ENCODE measurements around the gene LTBP2. TPM values are rescaled to one million over a fixed set of nuclear protein-coding genes. Genes with fewer than 3 reads are reported as not detected.

LTBP2 gene
- total and polyA plus RNA-seq, 2 experiments from 2014 or later = 2.0 to 5.4 TPM

DNA sequence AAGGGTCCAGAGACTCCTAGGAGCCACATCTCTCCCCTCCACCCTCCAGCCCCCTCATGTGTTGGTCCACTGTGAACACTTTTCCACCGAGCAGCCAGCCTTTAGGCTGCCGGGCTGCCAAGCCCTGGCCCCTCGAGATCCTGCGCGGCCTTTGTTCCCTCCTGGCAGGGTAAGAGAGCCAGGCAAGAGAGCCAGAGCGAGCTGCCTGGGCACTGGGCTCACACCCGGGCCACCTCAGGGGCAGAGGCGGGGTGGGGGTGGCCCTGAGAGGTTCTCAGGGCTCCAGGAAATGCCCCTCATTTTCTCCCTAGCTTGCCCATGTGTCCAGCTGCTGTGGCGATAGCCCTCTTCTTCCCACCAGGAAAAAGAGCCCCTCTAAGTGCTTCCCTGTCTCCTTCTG is 44.8 kb downstream of the LTBP2 start:
- DNase-seq (ENCODE audit: low read depth in 1 of 2, low spot score in 1 of 2) = no peak
- Histone ChIP-seq H3K4me1 (ENCODE audit: low read depth) (peaks cover 10% of the 10 kb centered on the region), H3K9me3 (ENCODE audit: low read depth) (no peaks in the 10 kb centered on the region), H3K36me3 (no peaks in the 10 kb centered on the region), H3K27ac (no peak overlapping the region), H3K4me3 (no peak overlapping the region), H3K27me3 (no peaks in the 10 kb centered on the region)
- TF ChIP-seq, protein P1, sequence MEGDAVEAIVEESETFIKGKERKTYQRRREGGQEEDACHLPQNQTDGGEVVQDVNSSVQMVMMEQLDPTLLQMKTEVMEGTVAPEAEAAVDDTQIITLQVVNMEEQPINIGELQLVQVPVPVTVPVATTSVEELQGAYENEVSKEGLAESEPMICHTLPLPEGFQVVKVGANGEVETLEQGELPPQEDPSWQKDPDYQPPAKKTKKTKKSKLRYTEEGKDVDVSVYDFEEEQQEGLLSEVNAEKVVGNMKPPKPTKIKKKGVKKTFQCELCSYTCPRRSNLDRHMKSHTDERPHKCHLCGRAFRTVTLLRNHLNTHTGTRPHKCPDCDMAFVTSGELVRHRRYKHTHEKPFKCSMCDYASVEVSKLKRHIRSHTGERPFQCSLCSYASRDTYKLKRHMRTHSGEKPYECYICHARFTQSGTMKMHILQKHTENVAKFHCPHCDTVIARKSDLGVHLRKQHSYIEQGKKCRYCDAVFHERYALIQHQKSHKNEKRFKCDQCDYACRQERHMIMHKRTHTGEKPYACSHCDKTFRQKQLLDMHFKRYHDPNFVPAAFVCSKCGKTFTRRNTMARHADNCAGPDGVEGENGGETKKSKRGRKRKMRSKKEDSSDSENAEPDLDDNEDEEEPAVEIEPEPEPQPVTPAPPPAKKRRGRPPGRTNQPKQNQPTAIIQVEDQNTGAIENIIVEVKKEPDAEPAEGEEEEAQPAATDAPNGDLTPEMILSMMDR (IDR thresholded peaks at IDR 0.05; ENCODE audit: low read depth, low read length) = no peak

DNA sequence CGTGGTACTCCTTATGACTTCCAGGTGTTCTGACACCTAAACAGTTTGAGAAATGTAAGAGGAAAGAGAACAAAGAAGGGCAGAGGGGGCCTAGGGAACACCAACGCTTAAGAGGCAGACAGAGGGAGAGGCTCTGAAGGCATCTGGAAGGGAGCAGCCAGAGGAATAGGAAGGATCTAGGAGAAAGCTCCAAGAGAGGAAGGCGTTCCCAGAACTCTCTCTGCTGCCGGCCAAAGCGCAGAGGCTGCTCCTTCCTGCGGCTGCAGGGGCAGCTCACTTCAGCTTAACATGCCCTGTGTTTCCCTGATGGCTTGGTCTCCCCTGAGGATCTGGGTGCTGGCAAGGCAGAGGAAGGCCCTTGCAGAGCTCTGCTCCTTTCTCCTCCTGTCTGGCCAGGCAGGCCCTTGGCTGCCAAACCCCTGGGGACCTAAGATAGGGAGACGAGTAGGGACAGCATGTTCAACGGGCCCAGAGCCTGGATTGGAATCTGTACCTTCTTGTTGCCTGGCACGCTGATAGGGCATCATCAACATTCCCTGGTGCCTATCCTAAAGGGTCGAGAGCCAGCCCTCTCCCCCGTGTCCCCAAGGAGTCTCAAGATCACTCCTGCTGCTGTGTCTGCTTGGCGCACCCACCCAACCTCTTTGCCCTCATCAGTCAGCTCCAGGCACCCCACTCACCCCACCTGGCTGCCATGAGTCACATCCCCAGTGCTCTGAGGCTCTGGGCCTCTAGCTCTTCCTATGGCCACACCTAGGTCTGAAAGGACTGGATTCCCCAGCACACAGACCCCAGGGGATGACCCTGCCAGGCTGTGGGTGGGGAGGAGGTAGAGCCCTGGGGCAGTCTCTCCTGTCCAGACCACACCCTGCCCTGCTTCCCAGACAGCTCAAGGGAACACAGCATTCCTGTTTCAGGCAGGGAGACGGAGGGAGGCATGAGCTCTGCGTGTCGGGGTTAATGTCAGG is 45.6 kb downstream of the LTBP2 start:
- no peak for DNase-seq (ENCODE audit: low read depth in 1 of 2, low spot score in 1 of 2)
- H3K9me3 ChIP-seq (ENCODE audit: low read depth) = no peaks in the 10 kb centered on the region
- H3K27ac ChIP-seq = no peak overlapping the region
- H3K4me3 ChIP-seq = no peak overlapping the region
- no peaks in the 10 kb centered on the region for H3K27me3 ChIP-seq
- peaks cover 4% of the 10 kb centered on the region for H3K4me1 ChIP-seq (ENCODE audit: low read depth)
- H3K36me3 ChIP-seq = no peaks in the 10 kb centered on the region
- TF ChIP-seq, protein P1 (IDR thresholded peaks at IDR 0.05; ENCODE audit: low read depth, low read length) = no peak

DNA sequence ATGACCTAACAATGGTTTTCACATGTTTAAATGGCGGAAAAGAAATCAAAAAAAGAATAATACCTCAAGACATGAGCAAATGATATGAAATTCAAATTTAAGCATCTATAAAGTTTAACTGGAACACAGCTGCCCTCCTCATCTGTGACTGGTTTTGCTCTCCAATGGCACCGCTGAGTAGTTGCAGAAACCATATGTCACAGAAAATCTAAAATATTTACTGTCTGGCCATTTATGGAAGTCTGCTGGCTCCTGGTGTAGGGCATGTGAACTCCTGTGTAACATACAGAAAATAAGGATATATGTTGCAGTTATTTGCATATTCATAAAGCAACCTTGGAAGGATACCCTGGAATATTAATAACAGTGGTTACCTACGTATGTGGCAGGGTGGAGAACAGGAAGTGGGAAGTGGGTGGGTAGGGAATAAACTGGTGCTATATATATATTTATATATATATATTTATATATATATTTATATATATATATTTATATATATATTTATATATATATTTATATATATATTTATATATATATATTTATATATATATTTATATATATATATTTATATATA is 48.4 kb downstream of the LTBP2 start:
- Histone ChIP-seq H3K27ac (no peak overlapping the region), H3K4me3 (no peak overlapping the region)

DNA sequence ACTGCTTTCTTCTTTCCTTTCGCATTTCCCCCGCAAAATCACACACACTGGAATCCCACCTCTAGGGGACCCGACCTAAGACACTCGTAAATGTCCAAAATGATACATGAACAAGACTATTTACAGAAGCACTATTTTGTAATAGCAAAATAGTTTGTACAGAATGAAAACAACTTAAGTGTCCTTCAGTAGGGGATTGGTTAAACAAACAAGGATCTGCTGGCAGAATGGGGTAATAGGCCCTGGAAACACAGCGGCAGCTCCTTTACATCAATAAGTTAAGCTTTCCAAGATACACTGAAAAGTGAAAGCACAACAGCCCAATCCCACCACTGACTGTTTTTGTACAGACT is 48.8 kb downstream of the LTBP2 start:
- TF ChIP-seq, protein P1 (IDR thresholded peaks at IDR 0.05; ENCODE audit: low read depth, low read length) = no peak
- Histone ChIP-seq H3K27me3 (no peaks in the 10 kb centered on the region), H3K9me3 (ENCODE audit: low read depth) (no peaks in the 10 kb centered on the region), H3K27ac (no peak overlapping the region), H3K4me3 (no peak overlapping the region), H3K4me1 (ENCODE audit: low read depth) (no peaks in the 10 kb centered on the region), H3K36me3 (no peaks in the 10 kb centered on the region)
- DNase-seq (ENCODE audit: low read depth in 1 of 2, low spot score in 1 of 2) = peak in 1 of 2 donors; percentile 50

More for the DNA sequence above, 48.4 kb downstream of the LTBP2 start:
- H3K9me3 ChIP-seq (ENCODE audit: low read depth) = no peaks in the 10 kb centered on the region
- TF ChIP-seq, protein P1 (IDR thresholded peaks at IDR 0.05; ENCODE audit: low read depth, low read length) = no peak
- no peak for DNase-seq (ENCODE audit: low read depth in 1 of 2, low spot score in 1 of 2)
- no peaks in the 10 kb centered on the region for H3K36me3 ChIP-seq
- no peaks in the 10 kb centered on the region for H3K4me1 ChIP-seq (ENCODE audit: low read depth)
- no peaks in the 10 kb centered on the region for H3K27me3 ChIP-seq

DNA sequence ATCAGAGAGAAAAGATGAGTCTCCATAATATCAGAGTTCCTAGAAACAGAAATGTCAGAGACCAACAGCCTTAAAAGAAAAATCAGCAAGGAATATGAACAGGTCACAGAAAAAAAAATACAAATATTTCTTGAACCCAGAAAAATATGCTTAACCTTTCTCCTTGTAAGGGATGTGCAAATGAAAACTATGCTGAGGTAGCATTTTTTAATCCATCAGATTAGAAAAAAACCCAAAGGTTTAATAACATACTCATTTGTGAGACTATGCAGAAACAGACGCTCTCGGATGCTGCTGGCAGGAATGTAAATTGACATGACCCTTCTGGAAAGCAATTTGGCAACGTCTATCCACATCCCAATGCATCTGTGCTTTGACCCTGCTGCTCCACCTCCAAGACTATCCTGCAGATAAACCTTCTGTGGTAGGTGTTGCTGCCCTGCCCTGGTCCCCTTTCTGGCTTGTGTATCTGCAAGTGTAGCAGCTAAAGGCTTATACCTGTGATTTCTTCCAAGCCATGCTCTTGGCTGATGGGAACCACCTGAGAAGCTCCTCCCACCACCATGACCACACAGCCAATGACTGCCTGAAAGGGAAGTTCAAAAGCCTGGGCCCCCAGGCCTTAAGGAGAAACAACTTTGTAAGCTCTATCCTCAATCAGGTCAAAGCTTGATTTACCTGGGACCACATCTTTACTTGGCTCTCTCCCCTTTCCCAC is 49.4 kb downstream of the LTBP2 start:
- no peaks in the 10 kb centered on the region for H3K27me3 ChIP-seq
- H3K4me3 ChIP-seq = no peak overlapping the region
- no peak for DNase-seq (ENCODE audit: low read depth in 1 of 2, low spot score in 1 of 2)
- H3K9me3 ChIP-seq (ENCODE audit: low read depth) = no peaks in the 10 kb centered on the region
- no peak overlapping the region for H3K27ac ChIP-seq
- no peaks in the 10 kb centered on the region for H3K36me3 ChIP-seq
- no peaks in the 10 kb centered on the region for H3K4me1 ChIP-seq (ENCODE audit: low read depth)
- TF ChIP-seq, protein P1 (IDR thresholded peaks at IDR 0.05; ENCODE audit: low read depth, low read length) = no peak
